Measurements from ENCODE around the gene KLHL33. TPM values are rescaled to one million over a fixed set of nuclear protein-coding genes. Genes with fewer than 3 reads are reported as not detected.
"Not testable (repeated sequence)": the region's sequence is repeated elsewhere in the genome, so short reads cannot be mapped to it uniquely, and the experiment has no call there.

The KLHL33 gene
- total RNA-seq, 1 experiment from 2014 or later = not detected

DNA sequence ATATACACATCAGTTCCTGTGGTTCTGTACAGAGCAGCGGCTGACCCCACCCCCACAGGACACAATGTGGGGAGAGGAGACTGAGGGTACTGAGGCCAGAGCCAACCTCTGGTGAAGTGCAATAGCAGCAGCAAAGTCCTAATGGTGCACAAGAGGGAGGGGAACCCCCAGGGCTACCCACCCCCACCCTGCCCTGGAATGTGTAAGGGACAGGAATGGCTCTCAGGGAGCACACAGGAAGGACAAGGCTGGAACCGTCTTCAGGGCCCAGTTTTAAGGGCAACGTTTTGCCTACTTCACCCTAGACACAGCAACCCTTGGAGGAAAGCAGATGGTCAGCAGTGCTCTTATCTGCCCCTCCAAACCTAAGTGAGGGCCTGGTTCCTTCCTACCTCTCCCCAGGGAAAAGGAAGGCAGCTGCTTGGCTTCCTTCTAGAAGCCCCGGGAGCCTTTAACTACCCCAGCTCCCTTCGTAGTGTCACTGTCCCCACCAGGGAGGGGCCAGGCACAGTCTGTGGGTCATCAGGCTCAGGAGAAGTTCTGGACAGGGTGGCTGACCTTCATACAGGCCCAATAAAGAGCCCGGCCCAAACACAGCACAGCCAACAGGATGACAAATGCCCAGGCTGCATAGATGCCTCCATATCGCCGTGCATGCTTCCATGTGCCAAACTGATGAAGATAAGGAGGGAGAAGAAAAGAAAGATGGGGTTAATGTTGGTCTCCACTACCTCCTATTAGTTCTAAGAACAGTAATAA, 22.2 kb upstream of the KLHL33 start:
- Histone ChIP-seq H3K4me3 (no peak overlapping the region), H3K27me3 (no peaks in the 10 kb centered on the region), H3K36me3 (peaks cover 20% of the 10 kb centered on the region), H3K27ac (no peak overlapping the region), H3K4me1 (0 out of 2 replicates have a peak, but pooled peaks cover 2% of the 10 kb centered on the region), H3K9me3 (replicated peaks) (no peaks in the 10 kb centered on the region)
- DNase-seq = no peak

GRCh38 chr14:20456971-20457370, 21.0 kb upstream of the KLHL33 start:
- H3K27ac ChIP-seq = no peak overlapping the region
- no peaks in the 10 kb centered on the region for H3K4me1 ChIP-seq
- no peaks in the 10 kb centered on the region for H3K27me3 ChIP-seq
- DNase-seq = no peak
- no peaks in the 10 kb centered on the region for H3K9me3 ChIP-seq (replicated peaks)
- no peak overlapping the region for H3K4me3 ChIP-seq
- H3K36me3 ChIP-seq = peaks cover 20% of the 10 kb centered on the region

DNA sequence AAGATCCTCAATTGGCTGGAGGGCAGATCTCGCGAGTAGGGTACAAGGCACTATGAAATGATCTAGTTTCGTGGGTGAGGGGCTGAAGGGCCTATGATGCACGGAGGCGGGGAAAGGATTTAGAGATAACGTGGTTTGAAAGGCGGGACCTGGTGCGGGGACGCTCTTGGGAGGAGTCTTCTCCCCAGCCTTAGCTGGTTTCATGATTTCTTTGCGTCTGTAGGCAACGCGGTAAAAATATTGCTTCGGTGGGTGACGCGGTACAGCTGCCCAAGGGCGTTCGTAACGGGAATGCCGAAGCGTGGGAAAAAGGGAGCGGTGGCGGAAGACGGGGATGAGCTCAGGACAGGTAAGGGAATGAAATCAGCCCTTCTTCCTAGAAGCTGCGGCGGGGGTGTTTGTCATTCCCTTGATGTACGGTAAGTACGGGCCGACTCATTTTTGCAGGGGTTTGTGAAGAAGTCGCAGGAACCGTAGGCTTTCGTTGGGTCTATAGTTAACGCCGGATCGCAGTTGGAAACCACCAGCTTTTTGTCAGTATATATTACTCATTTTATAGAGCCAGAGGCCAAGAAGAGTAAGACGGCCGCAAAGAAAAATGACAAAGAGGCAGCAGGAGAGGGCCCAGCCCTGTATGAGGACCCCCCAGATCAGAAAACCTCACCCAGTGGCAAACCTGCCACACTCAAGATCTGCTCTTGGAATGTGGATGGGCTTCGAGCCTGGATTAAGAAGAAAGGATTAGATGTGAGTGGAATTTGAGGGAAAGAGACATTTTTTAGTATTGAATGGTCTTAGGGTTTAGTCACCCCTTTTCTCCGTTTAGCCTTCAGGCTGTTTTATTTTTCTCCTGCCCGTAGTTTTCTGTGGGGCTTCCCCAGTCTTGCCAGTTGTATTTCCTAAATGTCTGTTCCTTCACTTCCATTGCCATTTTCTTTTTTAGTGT, 19.7 kb upstream of the KLHL33 start:
- Histone ChIP-seq H3K36me3 (peaks cover 22% of the 10 kb centered on the region), H3K4me1 (no peaks in the 10 kb centered on the region), H3K27ac (peak overlapping the region; percentile 98), H3K4me3 (peak overlapping the region; percentile 80), H3K27me3 (no peaks in the 10 kb centered on the region), H3K9me3 (replicated peaks) (no peaks in the 10 kb centered on the region)
- no peak for DNase-seq

DNA sequence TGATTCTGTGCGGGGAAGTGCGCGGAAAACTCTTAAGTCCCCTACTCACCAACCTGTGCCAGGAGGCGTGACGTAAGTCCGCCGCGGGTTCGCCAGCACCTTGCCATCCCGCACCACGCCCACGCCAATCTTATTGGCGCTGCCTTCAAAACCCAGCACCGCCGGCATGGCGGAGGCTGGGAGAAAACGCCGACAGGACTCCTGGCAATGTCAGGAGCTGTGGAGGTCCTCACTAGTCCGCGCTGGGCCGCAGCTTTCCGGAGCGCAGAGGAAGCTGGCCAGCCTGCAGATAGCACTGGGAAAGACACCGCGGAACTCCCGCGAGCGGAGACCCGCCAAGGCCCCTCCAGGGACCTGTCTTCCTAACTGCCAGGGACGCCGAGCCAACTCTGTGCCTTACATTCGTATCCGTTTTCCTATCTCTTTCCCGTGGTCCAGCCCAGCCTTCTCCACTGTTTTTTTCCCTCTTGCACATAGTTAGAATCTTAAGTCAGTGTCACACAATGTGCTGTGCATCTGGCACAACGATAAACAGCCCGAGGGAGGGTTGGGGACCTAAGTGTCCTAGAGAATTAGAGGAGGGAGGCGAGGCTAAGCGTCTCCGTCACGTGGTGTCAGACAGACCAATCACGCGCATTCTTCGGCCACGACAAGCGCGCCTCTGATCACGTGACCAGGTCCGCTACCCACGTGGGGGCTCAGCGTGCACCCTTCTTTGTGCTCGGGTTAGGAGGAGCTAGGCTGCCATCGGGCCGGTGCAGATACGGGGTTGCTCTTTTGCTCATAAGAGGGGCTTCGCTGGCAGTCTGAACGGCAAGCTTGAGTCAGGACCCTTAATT, 18.8 kb upstream of the KLHL33 start, which contains the start of the genes APEX1 and OSGEP:
APEX1 (plus strand) TSS at position 711 of the 839 bp plus-strand sequence. CDS start 420 bp downstream, outside the sequence.
OSGEP (minus strand) TSS at position 297 of the 839 bp plus-strand sequence; CDS start at position 168, 129 bp downstream.
- peak within 1 kb of the TSS; percentile 80 for H3K4me3 ChIP-seq
- no peaks in the 10 kb centered on the region for H3K27me3 ChIP-seq
- H3K27ac ChIP-seq = peak within 1 kb of the TSS; percentile 98
- H3K9me3 ChIP-seq (replicated peaks) = no peaks in the 10 kb centered on the region
- DNase-seq = peak; percentile 98 to 99
- peaks cover 25% of the 10 kb centered on the region for H3K36me3 ChIP-seq
- no peaks in the 10 kb centered on the region for H3K4me1 ChIP-seq

DNA sequence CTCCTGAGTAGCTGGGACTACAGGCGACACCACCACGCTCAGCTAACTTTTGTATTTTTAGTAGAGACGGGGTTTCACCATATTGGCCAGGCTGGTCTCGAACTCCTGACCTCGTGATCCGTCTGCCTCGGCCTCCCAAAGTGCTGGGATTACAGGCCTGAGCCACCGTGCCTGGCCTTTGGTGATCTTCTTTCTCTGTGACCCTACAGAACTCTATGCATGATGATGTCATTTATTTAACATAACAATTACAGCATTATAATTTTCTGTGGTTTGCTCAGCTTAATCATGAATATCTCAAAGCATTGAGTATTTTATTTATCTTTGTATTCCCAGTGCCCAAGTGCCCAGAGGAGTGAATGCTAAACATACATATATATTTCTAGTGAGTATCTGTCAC, 16.9 kb upstream of the KLHL33 start:
- not testable (repeated sequence) for H3K27me3 ChIP-seq; H3K9me3 ChIP-seq (replicated peaks); DNase-seq; H3K4me1 ChIP-seq; H3K27ac ChIP-seq; H3K4me3 ChIP-seq
- peaks cover 25% of the 10 kb centered on the region for H3K36me3 ChIP-seq

DNA sequence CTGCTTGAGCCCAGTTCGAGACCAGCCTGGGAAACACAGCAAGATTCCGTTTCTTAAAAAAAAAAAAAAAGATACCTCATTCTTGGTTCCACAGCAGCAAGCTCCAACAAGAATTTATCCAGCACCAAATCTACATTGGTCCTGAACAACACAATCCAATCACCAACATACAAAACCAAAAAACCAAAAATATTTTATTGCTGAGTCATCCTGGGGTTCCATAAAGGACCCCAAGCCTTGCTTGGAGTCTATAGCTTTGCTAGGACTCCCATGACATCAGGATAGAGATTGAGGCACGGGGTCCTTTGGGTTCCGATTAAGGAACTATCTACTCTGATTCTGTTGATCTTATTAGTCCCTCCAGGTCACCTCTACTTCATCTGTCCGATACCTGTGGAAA, 10.9 kb upstream of the KLHL33 start:
- H3K4me3 ChIP-seq = no peak overlapping the region
- H3K4me1 ChIP-seq = no peaks in the 10 kb centered on the region
- no peak for DNase-seq
- H3K27me3 ChIP-seq = no peaks in the 10 kb centered on the region
- no peak overlapping the region for H3K27ac ChIP-seq
- H3K9me3 ChIP-seq (replicated peaks) = no peaks in the 10 kb centered on the region
- peaks cover 22% of the 10 kb centered on the region for H3K36me3 ChIP-seq

- H3K4me1 ChIP-seq; H3K27ac ChIP-seq; H3K9me3 ChIP-seq (replicated peaks); H3K27me3 ChIP-seq; DNase-seq; H3K4me3 ChIP-seq: not testable (repeated sequence)
- H3K36me3 ChIP-seq = peaks cover 12% of the 10 kb centered on the region
Observed at GRCh38 chr14:20443650-20444049, 7.7 kb upstream of the KLHL33 start.

DNA sequence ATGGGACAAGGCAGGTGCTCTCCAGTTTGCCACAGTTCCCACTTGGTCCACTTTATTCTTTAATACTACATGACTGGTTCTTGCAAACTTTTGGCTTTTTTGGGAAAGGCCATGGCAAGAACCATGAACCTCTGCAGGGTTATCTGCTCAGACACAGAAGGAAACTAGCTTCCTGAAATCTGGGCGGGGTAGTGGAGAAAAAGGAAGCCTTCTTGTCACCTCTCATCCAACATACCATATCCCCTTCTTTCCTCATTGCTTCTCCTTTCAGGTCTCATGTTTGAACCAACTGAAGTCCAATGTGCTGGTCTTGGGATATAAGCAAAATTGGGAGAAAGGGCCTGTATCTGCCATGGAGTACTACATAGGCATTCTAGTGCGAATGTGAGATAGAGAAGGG, 5.5 kb upstream of the KLHL33 start:
- no peak overlapping the region for H3K4me3 ChIP-seq
- no peaks in the 10 kb centered on the region for H3K4me1 ChIP-seq
- peaks cover 2% of the 10 kb centered on the region for H3K36me3 ChIP-seq
- H3K9me3 ChIP-seq (replicated peaks) = no peaks in the 10 kb centered on the region
- no peak overlapping the region for H3K27ac ChIP-seq
- H3K27me3 ChIP-seq = no peaks in the 10 kb centered on the region
- DNase-seq = no peak

GRCh38 chr14:20440882-20441281, 4.9 kb upstream of the KLHL33 start:
- no peaks in the 10 kb centered on the region for H3K9me3 ChIP-seq (replicated peaks)
- H3K4me3 ChIP-seq = no peak overlapping the region
- H3K4me1 ChIP-seq = no peaks in the 10 kb centered on the region
- no peaks in the 10 kb centered on the region for H3K36me3 ChIP-seq
- DNase-seq = no peak
- H3K27ac ChIP-seq = no peak overlapping the region
- H3K27me3 ChIP-seq = no peaks in the 10 kb centered on the region

DNA sequence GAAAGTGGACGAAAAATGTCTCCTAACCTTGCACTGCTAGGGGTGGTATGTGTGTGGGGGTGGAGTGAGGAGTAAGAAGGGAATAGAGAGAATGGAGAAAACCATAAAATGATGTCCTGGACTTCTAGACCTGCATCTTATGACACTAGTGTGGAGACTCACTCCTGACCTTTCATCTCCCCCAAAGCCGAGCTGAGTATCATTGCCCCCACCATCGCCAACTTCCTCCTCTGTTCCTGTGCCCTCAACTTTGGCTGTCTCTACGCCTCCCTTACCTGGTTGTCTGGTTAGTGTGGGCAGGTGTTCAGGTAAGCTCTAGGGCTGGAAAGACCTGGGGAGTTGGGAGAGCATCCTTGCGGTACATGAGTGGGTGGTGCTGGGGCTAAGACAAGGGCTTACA, 4.5 kb upstream of the KLHL33 start:
- H3K27me3 ChIP-seq = no peaks in the 10 kb centered on the region
- no peaks in the 10 kb centered on the region for H3K36me3 ChIP-seq
- DNase-seq = no peak
- H3K4me1 ChIP-seq = no peaks in the 10 kb centered on the region
- H3K4me3 ChIP-seq = no peak overlapping the region
- H3K9me3 ChIP-seq (replicated peaks) = no peaks in the 10 kb centered on the region
- H3K27ac ChIP-seq = no peak overlapping the region

DNA sequence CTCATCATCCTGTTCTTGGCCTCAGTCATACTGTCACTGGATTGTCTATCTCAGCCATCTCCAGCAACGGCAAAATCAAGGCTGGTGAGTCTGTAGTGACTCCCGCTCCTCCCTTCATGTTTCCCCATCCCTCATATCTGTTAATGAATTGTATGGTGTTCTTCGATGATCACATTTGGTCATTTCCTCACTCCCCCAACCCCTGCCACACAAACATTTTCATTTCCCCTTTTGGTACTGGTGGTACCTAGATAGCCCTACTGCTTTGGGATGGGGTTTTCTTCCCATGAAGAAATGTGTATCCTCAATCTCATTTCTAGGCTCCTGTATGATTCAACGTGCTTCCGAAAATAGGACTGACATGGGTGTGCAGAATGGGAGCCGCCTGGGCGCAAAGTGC, 2.7 kb upstream of the KLHL33 start:
- no peak for DNase-seq
- no peaks in the 10 kb centered on the region for H3K36me3 ChIP-seq

DNA sequence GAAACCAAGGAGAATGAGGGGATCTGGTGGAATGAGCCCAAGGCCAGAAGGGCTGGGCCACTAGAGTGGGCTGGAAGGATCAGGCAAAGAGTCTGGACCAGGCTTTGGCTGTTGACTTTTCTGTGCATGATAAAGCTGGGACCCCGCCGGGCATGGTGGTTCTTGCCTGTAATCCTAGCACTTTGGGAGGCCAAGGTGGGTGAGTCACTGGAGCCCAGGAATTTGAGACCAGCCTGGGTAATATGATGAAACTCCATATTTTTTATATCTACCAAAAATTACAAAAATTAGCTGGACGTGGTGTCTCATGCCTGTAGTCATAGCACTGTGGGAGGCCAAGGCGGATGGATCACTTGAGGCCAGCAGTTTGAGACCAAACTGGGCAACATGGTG, 393 bp upstream of the KLHL33 start:
- Histone ChIP-seq H3K27me3 (no peaks in the 10 kb centered on the region), H3K9me3 (replicated peaks) (no peaks in the 10 kb centered on the region), H3K27ac (no peak overlapping the region), H3K4me3 (no peak overlapping the region), H3K4me1 (no peaks in the 10 kb centered on the region), H3K36me3 (no peaks in the 10 kb centered on the region)
- DNase-seq = no peak

More for the DNA sequence above, 2.7 kb upstream of the KLHL33 start:
- no peak overlapping the region for H3K4me3 ChIP-seq
- no peak overlapping the region for H3K27ac ChIP-seq
- H3K4me1 ChIP-seq = no peaks in the 10 kb centered on the region
- H3K9me3 ChIP-seq (replicated peaks) = no peaks in the 10 kb centered on the region
- H3K27me3 ChIP-seq = no peaks in the 10 kb centered on the region

DNA sequence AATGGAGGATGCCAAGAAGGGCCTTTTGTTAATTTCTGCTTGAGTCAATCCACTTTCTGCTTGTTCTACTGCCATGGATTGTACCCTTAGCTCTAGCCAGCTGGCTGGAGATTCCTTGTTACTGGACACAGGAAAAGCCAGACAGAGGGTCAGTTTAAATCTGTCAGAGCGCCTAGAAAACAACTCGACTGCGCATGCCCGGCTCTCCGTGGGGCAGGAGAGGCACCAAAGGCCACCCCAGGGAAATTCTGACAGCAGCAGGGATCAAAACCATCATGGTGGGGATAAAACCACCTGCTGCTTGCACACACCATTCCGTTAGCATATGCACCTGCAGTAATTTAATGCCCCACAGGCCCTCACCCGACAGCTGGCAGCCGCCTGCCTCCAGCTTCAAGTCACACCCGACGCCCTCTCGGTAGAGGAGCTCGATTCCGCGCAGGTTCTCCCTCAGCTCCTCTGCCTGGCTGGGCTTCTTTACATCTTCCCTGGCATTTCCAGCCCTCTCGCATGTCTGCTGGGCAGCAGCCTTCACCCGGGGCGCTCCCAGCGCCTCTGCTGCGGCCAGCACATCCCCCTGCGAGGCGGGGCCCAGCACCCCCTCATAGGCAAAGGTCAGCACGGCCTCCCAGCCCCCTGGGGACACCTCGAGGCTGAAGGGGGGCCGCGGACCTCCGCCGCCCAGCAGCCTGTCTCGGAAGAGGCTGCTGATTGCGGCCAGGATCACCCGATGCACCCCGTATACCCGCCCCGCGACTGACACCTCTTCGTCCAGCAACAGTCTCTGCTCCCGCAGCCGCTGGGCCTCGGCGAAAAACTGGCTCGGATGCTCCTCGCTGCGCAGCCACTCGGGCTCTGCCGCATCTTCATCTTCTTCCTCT, 1.0 kb downstream of the KLHL33 start:
- Histone ChIP-seq H3K36me3 (no peaks in the 10 kb centered on the region), H3K4me1 (no peaks in the 10 kb centered on the region), H3K27me3 (no peaks in the 10 kb centered on the region), H3K27ac (no peak overlapping the region), H3K4me3 (no peak overlapping the region), H3K9me3 (replicated peaks) (no peaks in the 10 kb centered on the region)
- no peak for DNase-seq
